Erythroblast (primary cell): ENCODE data around the gene ANKMY2.

Source experiments
- GATA1 ChIP-seq: IDR thresholded peaks from 2 replicates; pipeline ENCODE4 v1.6.1; 2011; ENCODE audit warnings: low read depth, mild to moderate bottlenecking, control low read depth, low read length, moderate library complexity
- POLR2A ChIP-seq: IDR thresholded peaks from 2 replicates; pipeline ENCODE4 v1.6.1; 2011; ENCODE audit warnings: mild to moderate bottlenecking, low read length

GRCh38 chr7:16656141-16656540 lies 10.6 kb upstream of the ANKMY2 start:
- TF ChIP-seq POLR2A, result no peak
- no peak for TF ChIP-seq GATA1
